ENCODE data around the gene KIRREL1.

DNA sequence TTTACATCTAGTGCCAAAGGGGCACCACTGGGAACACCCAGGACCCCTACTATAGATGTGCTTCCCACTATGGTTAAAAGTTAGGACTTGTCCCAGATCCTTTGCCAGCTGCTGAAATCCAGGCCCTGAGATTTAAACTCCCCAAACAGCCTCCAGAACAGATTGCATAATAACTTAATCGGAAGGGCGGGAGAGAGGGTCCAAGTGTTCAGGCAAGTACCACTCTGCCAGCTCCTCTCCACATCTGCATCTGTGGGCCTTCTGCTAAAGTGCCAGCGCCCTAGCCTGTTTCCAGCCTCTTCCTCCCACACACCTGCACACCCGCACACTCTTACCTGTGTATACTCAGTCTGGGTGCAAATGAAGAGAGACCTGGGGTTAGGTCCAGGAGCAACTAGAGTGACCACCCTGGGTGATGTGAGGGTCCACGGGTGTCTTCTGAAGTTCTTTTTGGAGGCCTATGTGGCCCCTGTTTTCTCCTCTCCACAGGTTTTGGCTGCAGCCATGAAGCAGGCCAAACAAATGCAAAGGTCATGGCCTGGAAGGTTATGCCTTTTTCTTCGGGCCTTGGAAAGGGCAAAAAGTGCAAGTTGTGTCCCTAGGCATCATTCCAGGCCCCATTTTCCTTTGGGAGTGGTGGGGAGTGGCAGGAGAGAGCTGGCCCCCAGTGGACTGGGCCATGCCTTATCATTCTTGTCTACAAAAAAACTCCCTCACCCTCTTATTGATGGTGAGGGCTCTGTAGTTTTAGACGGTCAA is 29.3 kb downstream of the KIRREL1 start:
- TF ChIP-seq OSR1 (CRISPR knock-in tag; IDR thresholded peaks at IDR 0.05) (no peak), TOX (CRISPR knock-in tag; IDR thresholded peaks at IDR 0.05; ENCODE audit: borderline replicate concordance) (no peak), RARB (CRISPR knock-in tag; IDR thresholded peaks at IDR 0.05) (no peak), GLIS3 (CRISPR knock-in tag; IDR thresholded peaks at IDR 0.05) (no peak), ZNF8 (CRISPR knock-in tag; IDR thresholded peaks at IDR 0.05) (no peak)
- TF ChIP-seq, protein P1, sequence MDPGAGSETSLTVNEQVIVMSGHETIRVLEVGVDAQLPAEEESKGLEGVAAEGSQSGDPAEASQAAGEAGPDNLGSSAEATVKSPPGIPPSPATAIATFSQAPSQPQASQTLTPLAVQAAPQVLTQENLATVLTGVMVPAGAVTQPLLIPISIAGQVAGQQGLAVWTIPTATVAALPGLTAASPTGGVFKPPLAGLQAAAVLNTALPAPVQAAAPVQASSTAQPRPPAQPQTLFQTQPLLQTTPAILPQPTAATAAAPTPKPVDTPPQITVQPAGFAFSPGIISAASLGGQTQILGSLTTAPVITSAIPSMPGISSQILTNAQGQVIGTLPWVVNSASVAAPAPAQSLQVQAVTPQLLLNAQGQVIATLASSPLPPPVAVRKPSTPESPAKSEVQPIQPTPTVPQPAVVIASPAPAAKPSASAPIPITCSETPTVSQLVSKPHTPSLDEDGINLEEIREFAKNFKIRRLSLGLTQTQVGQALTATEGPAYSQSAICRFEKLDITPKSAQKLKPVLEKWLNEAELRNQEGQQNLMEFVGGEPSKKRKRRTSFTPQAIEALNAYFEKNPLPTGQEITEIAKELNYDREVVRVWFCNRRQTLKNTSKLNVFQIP (CRISPR knock-in tag; IDR thresholded peaks at IDR 0.05; ENCODE audit: borderline replicate concordance, low read depth), result no peak
- TF ChIP-seq, protein P2, sequence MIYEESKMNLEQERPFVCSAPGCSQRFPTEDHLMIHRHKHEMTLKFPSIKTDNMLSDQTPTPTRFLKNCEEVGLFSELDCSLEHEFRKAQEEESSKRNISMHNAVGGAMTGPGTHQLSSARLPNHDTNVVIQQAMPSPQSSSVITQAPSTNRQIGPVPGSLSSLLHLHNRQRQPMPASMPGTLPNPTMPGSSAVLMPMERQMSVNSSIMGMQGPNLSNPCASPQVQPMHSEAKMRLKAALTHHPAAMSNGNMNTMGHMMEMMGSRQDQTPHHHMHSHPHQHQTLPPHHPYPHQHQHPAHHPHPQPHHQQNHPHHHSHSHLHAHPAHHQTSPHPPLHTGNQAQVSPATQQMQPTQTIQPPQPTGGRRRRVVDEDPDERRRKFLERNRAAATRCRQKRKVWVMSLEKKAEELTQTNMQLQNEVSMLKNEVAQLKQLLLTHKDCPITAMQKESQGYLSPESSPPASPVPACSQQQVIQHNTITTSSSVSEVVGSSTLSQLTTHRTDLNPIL (CRISPR knock-in tag; IDR thresholded peaks at IDR 0.05; ENCODE audit: low read depth), result no peak
